ENCODE data around the gene PRPF40B. TPM values are rescaled to one million over a fixed set of nuclear protein-coding genes. Genes with fewer than 3 reads are reported as not detected.

Gene PRPF40B
- total RNA-seq, 1 experiment from 2014 or later: 4.9 TPM

DNA sequence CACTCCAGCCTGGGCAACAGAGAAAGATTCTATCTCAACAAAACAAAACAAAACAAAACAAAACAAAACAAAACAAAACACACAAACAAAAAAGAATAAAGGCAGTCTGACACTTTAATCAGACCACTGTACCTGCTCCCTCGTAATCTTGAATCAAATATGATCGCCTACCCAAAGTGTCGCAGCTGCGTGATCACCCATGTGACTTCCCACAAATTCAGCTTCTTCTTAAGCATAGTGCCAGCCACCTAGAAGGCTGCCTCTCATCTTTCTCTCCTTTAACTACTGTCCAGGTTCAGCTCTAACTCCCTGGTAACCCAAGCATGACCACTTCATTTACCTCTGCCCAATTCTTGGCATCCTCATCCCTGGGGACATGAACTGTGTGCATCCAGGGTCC lies 46.4 kb downstream of the PRPF40B start:
- no peaks in the 10 kb centered on the region for H3K27me3 ChIP-seq
- no peaks in the 10 kb centered on the region for H3K36me3 ChIP-seq
- H3K4me3 ChIP-seq: no peak overlapping the region
- H3K9me3 ChIP-seq (replicated peaks): no peaks in the 10 kb centered on the region
- H3K27ac ChIP-seq: no peak overlapping the region
- DNase-seq: no peak
- peaks cover 32% of the 10 kb centered on the region for H3K4me1 ChIP-seq

DNA sequence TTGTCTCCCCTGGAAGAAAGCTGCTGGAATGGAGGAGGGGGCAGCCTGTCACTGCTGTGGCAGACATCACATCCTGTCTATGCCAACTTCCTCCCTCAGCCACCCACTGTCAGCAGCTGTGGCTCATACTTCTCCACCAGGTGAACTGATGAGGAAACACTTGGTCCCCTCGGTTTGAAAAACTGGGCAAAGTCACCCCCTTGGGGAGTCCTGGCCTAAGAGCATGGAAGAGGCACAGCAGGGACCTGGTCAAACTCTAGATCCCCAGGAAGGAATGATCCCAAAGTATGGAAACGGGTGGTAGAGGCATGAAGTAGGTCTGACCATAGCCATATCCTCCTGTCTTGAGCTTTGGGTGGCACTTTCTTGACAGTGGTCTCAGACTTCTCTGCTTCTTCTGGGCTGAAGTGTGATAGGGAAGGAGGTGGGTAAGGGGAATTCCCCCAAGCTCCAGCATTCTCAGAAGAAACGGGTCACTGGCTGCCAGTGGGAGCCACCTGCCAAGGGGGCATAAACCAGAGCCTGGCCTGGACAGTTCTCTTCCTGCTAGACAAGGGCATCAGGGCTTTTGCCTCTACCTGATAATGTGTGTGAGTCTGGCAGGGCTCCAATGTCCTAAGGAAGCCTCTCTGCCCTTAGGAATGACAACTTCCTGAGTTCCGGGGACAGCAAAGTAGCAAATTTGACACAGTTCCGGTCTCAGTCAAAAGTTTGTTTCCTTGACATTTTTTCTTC lies 47.8 kb downstream of the PRPF40B start:
- Histone ChIP-seq H3K27me3 (no peaks in the 10 kb centered on the region), H3K4me3 (no peak overlapping the region), H3K9me3 (replicated peaks) (no peaks in the 10 kb centered on the region), H3K4me1 (peaks cover 29% of the 10 kb centered on the region), H3K27ac (no peak overlapping the region), H3K36me3 (no peaks in the 10 kb centered on the region)
- DNase-seq: no peak

DNA sequence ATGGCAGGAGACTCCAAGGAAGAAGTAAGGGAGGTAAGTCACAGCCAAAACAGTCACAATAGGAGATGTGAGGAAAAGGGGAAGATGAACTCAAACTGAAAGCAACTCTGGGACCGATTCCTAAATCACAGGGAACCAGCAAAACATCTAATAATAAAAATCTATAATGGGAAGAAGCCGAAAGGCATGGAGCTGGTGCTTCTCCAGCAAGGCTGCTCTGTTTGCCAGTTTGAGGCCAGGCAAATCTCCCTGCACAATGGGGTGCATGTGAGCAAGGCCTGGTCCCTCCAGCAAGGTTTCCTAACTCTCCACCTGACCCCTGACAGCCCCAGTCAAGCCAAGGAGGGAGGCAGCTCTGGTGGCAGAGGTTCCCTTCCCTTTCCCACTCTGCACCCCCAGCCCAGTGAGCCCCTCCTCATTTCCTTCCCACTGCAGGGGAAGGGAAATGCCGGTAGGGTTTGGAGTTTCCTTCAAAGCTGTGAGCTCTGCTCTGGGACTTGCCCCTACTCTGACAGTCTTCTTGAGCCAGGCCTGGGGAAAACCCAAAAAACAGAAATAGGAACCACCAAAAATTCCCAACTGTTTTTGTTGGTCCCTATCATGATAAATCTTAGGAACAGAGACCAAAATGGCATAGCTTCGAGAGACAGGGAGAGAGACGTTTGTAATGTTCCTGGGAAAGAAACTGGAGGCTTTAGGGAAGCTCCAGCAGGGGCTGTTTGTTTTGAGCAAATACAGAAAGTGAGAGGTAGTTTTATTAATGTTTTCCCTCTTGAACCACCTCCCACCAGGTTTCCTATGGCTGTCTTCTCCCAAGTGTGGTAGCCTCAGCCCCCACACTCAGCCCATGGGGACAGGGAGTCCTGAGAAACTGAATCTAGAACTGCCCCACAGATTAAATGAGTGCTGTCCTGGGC lies 49.2 kb downstream of the PRPF40B start:
- H3K36me3 ChIP-seq: no peaks in the 10 kb centered on the region
- H3K4me1 ChIP-seq: peaks cover 29% of the 10 kb centered on the region
- H3K9me3 ChIP-seq (replicated peaks): no peaks in the 10 kb centered on the region
- H3K27ac ChIP-seq: peak overlapping the region; percentile 74
- no peaks in the 10 kb centered on the region for H3K27me3 ChIP-seq
- no peak for DNase-seq
- H3K4me3 ChIP-seq: no peak overlapping the region

DNA sequence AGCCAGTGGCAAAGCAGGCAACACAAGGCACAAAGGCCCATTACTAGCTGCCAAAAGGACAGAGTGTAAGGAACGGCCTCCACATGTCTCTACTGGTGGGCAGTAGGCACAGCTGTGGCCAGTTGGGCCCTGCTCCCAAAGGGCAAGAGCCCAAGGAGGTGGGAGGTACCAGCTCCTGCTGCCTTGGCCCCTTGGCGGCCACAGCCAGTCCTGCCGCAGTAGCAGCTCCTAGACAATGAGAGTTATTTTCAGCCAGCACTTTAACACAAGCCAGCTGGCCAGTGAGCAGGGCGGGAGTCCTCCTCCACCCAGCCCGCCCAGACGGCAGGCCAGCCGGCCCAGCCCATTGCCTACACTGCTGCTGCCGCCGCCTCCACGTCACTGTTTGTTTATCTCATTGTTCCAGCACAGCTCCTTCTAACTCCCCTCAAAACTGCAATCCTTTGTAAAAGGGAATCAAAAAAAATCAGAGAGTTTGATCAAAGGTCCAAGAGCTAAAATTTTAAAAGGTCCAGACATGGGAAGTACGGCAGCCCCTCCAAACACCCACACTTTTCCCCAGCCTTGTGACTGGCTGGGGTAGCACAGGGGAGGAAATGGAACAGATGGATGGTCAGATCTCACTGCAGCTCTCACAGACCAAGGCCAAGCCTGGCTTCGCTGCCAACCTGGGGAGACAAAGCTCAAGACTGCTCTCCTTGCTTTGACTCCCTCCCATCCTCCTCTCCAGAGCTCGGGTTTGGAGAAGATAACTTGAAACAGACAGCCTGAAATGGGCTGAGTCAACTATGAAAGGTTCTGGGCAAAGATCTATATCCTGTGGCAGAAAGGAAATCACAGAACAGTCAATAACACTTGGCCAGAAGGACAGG lies 50.3 kb downstream of the PRPF40B start:
- no peaks in the 10 kb centered on the region for H3K36me3 ChIP-seq
- DNase-seq: peak; percentile 93 to 94
- no peaks in the 10 kb centered on the region for H3K9me3 ChIP-seq (replicated peaks)
- H3K27me3 ChIP-seq: no peaks in the 10 kb centered on the region
- peaks cover 29% of the 10 kb centered on the region for H3K4me1 ChIP-seq
- H3K27ac ChIP-seq: peak overlapping the region; percentile 74
- H3K4me3 ChIP-seq: peak overlapping the region; percentile 38

DNA sequence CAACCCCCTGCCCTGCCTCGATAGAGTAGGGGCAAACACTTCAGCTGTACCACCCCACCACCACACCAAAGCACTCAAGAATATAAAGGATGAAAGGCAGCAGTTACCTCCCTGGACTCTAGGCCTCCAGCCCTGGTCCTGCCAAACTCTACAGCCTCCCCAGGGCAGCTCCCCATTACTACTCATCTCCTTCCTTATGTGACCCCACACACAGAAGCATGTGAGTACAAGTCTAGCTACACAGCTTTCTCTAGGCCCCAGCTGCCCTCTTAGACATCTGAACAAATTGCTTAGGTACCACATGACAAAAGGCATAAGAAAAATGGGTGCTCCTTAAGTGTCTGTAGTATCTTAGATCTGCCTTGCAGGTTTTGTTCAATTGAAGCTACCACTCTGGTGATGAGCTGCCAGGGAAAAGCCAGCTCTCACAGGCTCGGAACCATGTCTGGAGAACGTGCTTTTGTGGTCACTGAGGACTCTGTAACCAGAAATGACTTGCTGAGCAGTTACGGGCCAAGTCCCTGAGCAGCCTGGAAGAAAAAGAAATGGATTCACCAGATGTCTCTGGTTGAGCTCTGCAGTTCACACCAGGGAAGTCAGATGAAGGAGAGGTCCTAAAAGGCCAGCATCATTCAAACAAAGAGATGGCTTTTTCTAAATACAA lies 51.1 kb downstream of the PRPF40B start:
- Histone ChIP-seq H3K9me3 (replicated peaks) (no peaks in the 10 kb centered on the region), H3K27me3 (no peaks in the 10 kb centered on the region), H3K27ac (peak overlapping the region; percentile 74), H3K4me3 (no peak overlapping the region), H3K4me1 (peaks cover 29% of the 10 kb centered on the region), H3K36me3 (no peaks in the 10 kb centered on the region)
- DNase-seq: peak in 1 of 2 experiments; percentile 14

DNA sequence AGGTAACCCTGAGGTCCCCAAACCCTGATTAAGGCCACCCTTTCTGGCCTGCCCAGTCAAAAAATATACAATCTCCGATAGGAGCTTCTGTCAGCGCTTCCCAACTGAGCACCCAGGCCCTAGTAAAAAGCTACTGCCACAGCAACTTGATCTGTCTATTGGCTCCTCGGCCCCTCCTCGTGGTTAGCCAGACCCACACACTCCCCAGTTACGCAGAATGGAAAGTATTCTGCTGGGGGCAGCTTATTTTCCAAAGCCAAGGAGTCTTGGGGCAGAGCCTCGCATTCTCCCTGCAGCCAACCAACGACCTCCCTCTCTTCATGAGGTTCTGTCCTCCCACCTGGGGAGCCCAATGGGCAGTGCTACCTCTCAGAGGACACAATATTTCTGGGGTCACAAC lies 51.8 kb downstream of the PRPF40B start:
- H3K4me1 ChIP-seq: peaks cover 29% of the 10 kb centered on the region
- no peaks in the 10 kb centered on the region for H3K27me3 ChIP-seq
- no peaks in the 10 kb centered on the region for H3K36me3 ChIP-seq
- no peak overlapping the region for H3K4me3 ChIP-seq
- H3K27ac ChIP-seq: no peak overlapping the region
- peak in 1 of 2 experiments; percentile 27 for DNase-seq
- no peaks in the 10 kb centered on the region for H3K9me3 ChIP-seq (replicated peaks)

DNA sequence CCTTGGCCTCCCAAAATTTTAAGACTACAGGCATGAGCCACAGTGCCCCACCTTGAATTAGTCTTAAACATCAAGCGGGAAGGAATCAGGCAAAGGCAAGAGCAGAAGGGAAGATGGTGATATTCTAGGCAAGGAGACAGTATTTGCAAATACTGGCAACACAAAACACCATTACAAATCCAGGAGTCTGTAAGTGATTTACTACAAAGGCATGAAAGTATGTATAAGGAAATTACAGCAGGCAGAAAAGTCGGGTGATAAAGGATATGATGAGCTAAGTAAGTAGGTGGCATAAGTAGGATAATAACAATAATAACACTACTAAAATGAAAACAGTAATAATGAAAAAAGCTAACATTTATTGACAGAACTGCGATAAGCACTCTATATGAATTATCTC lies 55.4 kb downstream of the PRPF40B start:
- Histone ChIP-seq H3K36me3 (no peaks in the 10 kb centered on the region), H3K27me3 (no peaks in the 10 kb centered on the region), H3K9me3 (replicated peaks) (no peaks in the 10 kb centered on the region), H3K4me3 (no peak overlapping the region), H3K27ac (no peak overlapping the region), H3K4me1 (peaks cover 9% of the 10 kb centered on the region)
- no peak for DNase-seq

DNA sequence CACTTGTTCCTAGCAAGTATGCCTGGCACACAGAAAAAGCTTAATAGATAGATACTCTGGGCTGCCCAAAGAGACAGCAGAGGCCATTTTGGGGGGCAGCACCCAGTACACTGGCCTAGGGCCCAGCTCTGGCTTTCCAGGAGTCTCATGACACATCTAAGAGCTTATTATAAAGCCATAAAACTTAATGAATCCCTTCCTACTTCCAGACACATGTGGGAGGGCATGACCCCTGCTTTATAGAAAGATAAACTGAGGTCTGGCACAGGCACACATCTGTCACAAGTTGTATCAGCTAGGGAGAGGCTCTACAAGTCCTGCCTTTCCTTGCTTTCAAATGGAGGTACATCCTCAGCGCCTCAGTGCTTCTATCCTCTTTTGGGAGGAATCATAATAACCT lies 56.7 kb downstream of the PRPF40B start:
- H3K9me3 ChIP-seq (replicated peaks): no peaks in the 10 kb centered on the region
- no peak overlapping the region for H3K27ac ChIP-seq
- no peak for DNase-seq

DNA sequence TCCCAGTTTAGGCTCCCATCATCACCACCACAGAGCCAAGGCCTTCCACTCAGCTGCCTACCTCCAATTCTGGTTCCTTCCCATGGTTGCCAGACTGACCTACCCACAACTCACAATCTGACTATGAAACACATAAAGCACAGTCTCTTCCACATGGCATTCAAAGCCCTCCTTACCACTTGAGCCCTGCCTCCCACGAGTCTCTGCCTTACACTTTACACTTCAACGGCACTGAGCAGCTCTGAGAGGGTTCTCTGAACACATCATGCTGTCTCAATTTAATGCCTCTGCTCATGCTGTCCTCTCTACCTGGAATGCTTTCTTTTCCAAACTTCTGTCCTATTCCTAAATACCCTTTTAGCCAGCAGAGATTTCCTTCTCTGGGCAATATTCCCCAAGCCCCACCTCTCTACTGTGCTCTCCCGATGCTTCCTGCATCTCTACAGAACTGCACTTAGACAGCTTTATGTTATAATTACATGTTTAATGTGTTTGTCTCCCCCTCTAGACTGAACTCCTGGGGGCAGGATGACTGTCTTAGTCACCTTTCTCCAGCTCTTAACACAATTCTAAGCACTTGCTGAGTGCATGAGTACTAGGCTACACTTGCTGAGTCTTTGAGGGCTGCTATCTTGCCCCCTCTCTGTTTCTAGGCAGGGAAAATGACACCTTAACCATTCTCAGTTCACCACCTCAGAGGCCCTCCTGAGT lies 60.4 kb downstream of the PRPF40B start:
- Histone ChIP-seq H3K4me3 (no peak overlapping the region), H3K27me3 (no peaks in the 10 kb centered on the region), H3K36me3 (no peaks in the 10 kb centered on the region), H3K9me3 (replicated peaks) (no peaks in the 10 kb centered on the region), H3K27ac (no peak overlapping the region), H3K4me1 (no peaks in the 10 kb centered on the region)
- no peak for DNase-seq

More for the DNA sequence above, 56.7 kb downstream of the PRPF40B start:
- Histone ChIP-seq H3K27me3 (no peaks in the 10 kb centered on the region), H3K4me3 (no peak overlapping the region), H3K36me3 (no peaks in the 10 kb centered on the region), H3K4me1 (no peaks in the 10 kb centered on the region; the same call in 1 of the 2 replicates)

DNA sequence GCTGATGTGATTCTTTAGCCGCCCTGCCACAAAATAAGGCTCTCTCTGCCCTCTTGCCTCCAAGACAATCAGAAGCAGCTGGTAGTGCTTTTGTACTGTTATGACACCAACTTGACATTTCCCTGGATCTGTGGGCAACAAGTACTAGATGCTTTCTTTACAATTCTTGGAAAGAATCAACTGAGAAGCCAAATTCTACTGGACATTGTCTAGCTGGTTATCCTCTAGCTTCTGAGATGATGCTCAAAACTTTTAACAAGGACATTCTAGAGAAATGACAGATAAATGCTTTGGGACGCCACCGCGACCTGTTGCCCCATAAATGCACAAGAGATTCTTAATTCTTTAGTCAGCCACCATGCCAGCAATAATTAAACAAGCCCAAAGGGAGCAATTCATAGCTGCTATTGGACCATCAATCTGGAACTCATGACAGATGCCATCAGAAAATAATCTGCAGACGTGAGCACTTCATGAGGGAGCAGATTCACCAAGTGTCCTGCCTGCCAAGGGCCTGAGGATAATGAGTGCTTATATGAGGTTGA lies 61.0 kb downstream of the PRPF40B start:
- H3K27me3 ChIP-seq: no peaks in the 10 kb centered on the region
- no peaks in the 10 kb centered on the region for H3K36me3 ChIP-seq
- no peak overlapping the region for H3K4me3 ChIP-seq
- no peaks in the 10 kb centered on the region for H3K9me3 ChIP-seq (replicated peaks)
- no peaks in the 10 kb centered on the region for H3K4me1 ChIP-seq
- no peak for DNase-seq
- H3K27ac ChIP-seq: no peak overlapping the region

DNA sequence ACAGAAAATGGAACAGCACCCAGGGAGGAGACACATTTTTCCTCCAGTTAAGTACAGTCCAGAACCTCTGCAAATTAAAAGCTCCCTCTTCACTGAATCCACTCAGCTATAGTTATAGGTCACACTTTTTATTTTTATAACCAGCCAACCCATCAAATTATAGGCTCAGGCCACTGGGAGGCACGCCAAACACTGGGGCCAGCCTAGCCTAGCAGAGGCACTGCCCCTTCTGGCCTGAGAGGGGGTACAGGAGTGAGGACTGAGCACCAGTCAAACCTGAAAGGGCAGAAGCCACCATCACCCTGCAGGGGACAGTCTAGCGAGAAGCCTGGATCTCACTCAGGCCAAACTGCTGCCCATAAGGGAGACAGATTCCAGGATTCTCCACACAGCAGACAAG lies 64.6 kb downstream of the PRPF40B start:
- Histone ChIP-seq H3K27ac (no peak overlapping the region), H3K4me3 (no peak overlapping the region), H3K27me3 (no peaks in the 10 kb centered on the region), H3K9me3 (replicated peaks) (no peaks in the 10 kb centered on the region), H3K4me1 (no peaks in the 10 kb centered on the region), H3K36me3 (no peaks in the 10 kb centered on the region)
- DNase-seq: no peak

DNA sequence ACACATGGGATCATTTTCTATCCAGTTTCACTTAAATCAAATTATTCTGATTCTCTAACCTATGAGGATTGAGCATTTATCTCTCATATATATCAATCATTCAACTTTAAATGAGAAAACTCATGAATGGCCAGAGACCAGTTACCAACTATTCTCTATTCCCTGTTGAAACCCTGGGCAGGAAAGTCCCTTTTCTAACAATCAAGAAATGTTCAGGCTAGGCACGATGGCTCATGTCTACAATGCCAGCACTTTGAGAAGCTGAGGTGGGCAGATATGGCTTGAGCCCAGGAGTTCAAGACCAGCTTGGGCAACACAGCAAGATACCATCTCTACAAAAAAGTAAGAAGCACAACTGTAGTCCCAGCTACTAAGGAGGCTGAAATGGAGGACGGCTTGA lies 65.9 kb downstream of the PRPF40B start:
- Histone ChIP-seq H3K27ac (no peak overlapping the region), H3K4me1 (no peaks in the 10 kb centered on the region), H3K9me3 (replicated peaks) (no peaks in the 10 kb centered on the region), H3K36me3 (no peaks in the 10 kb centered on the region), H3K4me3 (no peak overlapping the region), H3K27me3 (no peaks in the 10 kb centered on the region)
- no peak for DNase-seq

DNA sequence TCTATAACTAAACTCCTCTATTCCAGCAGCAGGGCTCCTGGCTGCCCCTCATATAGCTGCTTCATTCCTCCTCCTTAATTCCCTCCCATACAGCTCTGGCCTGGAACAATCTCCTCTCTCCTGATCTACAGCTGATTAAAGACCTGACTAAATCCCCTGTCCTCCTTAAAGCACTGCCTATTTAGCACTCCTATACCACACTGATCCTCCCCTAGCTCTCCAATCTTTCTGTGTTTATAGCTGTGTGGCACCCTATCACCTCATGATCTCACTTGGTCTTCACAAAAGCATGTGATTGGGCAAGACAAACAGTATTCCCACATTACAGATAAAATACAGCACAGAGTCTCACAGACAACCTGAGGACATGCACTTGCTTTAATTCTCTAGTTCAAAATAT lies 66.4 kb downstream of the PRPF40B start:
- H3K4me3 ChIP-seq: no peak overlapping the region
- no peaks in the 10 kb centered on the region for H3K9me3 ChIP-seq (replicated peaks)
- H3K27ac ChIP-seq: no peak overlapping the region
- H3K27me3 ChIP-seq: no peaks in the 10 kb centered on the region
- no peaks in the 10 kb centered on the region for H3K4me1 ChIP-seq
- no peaks in the 10 kb centered on the region for H3K36me3 ChIP-seq
- DNase-seq: no peak
